ENCODE results near the gene HOOK2. TPM values are rescaled to one million over a fixed set of nuclear protein-coding genes. Genes with fewer than 3 reads are reported as not detected.
A peak's percentile ranks its signal among the peaks of the same experiment; 100 is the strongest.
"Not testable (repeated sequence)": the region's sequence is repeated elsewhere in the genome, so short reads cannot be mapped to it uniquely, and the experiment has no call there.

Gene HOOK2
- polyA plus RNA-seq, 10 donors: 15.9 to 42.5 (median 22.4) TPM

DNA sequence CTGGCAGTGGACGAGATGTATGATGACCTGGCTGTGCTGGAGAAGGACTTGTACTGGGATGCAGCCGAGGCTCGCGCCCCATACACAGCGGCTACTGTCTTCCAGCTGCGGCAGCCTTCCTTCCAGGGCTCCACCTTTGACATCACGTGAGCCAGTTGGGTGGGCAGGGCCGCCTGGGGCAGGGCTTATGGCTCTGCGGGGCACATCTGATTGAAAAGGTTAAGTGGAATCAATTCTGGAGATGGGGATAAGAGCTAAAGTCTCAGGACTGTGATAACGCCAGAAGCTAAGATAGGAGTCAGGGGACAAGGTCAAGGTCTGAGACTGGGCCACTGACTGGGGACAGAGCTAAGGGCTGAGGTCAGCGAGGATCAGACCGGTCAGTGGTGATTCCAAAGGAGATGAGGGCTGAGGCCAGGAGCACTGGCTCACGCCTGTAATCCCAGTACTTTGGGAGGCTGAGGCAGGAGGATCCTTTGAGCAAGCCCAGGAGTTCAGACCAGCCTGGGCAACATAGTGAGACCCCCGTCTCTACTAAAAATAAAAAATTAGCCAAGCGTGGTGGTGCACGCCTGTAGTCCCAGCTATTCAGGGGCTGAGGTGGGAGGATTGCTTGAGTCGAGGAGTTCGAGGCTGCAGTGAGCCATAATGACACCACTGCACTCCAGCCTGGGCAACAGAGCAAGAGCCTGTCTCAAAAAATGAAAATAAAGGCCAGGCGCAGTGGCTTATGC lies 19.0 kb downstream of the HOOK2 start:
- no peak for DNase-seq

DNA sequence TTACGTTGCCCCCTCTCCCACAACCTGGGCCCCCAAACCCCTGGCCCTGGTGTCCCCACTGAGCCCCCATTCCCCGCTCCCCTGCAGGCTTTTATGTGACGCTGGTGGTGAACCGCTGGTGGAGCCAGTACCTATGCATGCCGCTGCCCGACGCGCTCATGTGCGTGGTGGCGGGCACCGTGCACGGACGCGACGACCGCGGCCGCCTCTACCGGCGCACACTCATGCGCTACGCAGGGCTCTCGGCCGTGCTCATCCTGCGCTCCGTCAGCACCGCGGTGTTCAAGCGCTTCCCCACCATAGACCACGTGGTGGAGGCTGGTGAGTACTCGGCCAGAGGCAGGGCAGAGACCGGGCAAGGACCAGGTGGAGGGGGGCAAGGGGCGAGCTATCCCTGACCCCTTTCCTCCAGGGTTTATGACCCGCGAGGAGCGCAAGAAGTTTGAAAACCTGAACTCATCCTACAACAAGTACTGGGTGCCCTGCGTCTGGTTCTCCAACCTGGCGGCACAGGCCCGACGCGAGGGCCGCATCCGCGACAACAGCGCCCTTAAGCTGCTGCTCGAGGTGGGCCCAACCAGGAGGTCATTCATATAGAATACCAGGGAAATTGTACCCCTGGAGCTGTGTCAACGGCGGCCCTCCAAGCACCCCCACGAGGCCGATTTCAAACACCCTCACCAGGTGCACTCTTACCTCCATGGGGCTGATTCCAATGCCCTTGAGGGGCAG lies 20.7 kb downstream of the HOOK2 start:
- DNase-seq: no peak

DNA sequence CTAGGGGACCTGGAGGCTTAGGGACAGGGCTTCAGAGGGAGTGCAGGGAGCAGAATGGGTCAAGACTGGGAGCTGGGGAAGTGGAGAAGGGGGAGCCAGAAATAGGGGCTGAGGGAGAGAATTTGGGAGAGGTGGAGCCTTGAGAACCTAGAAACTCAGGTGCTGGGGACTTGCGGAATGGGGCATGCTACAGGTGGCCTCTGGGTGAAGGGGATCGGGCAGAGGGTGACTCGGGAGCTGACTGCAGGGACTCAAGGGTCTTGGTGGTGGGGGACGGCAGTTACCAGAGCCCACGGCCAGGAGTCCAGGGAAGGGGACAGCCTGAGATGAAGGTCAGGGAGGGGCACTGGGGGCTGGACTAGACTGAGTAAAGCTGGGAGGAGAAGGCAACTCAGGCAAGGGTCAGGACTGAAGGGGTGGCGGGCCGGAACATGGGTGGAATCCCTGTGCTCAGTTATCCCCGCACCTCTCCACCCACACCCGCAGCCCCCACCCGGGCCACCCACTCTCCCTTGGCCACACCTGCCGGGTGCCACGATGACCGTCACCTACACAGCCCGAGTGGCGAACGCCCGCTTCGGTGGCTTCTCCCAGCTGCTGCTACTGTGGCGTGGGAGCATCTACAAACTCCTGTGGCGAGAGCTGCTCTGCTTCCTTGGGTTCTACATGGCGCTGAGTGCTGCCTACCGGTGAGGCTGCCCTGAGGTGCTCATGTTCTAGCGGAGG lies 23.1 kb downstream of the HOOK2 start:
- no peak for DNase-seq

DNA sequence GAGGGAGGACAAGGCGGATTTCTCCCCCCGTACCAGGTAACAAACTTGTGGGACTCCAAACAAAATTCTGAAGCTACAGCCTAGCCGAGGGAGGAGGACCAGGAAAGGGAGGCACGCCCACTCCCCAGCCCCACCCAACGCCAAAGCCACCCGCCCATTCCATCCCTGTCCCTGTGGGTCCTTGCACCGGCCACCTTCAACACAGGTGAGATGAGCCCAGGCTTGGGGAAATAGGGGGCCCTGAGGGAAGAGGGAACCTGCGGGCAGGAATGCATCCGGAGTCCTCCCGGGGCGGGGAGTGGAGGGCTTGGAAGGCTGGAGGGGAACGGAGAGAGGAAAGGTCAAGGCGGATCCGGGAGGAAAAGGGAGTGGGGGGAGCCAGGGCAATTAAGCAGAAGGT lies 23.7 kb downstream of the HOOK2 start, which contains the start of gene BEST2:
TSS of gene BEST2 (plus strand) at position 157 of the 400 bp plus-strand sequence. CDS start 802 bp downstream, outside the sequence.
- DNase-seq: no peak

DNA sequence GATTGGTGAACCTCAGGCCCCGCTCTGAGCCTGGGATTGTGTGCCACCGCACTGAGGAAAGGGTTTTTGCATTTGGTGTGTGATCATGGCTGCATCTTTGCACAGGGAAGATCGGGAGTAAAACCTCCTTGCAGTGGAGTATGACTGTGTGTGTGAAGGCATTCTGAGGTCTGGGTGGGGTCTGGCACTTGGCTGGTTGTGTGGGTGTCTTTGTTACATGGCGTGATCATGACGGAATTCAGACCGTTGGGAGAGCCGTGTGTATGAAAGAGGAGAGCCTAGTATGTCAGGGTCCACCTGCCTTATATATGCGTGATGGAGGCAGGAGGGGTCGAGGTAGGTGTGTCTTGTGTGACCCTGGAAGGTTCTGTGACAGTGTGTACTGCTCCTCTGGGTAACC lies 24.5 kb downstream of the HOOK2 start:
- no peak for DNase-seq

DNA sequence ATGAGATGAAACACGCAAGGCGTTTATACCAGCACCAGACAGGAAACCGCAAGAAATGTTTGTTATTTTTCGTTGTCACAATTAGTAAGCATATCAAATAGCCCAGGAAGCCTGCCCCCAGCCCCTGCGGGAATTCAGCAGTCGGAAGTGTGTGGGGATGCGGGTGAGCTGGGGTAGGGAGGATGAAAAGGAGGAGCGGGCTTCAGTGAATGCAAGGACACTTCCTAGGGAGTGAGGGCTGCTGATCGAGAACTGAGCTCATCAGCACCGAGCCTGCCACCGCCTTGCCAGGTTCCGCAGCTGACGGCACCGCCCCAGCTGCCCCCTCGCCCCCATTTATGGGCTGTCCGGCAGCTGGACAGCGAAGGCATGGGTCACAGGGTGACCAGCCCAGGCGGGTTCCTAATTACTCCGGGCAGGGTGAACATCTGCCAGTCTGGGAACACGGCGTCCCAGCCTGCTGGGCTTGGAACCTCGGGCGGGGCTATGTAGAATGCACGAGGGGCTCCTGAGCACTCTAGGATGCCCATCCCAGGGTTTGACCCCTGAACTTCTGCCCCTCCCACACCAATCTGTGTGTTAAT lies 25.3 kb downstream of the HOOK2 start:
- no peak for DNase-seq

DNA sequence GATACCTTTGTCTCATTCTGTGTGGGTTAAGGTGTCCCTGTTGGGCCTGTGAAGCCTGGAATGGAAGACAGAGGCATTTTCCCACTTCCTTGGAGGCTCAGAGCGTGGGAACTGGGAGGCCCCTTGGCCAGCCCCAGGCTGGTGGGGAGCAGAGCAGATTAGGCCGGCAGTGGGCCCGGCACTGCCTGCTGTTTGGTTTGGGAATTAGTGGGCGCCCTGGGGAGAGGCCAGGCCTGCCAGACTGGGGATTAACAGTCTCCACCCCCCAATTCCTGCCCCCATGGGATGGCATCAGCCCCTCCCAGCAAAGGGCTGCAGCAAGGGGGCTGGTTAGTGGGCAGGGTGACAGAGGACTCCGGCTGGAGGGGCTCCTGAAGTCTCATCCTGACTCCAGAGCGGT lies 26.9 kb downstream of the HOOK2 start:
- DNase-seq: no peak

DNA sequence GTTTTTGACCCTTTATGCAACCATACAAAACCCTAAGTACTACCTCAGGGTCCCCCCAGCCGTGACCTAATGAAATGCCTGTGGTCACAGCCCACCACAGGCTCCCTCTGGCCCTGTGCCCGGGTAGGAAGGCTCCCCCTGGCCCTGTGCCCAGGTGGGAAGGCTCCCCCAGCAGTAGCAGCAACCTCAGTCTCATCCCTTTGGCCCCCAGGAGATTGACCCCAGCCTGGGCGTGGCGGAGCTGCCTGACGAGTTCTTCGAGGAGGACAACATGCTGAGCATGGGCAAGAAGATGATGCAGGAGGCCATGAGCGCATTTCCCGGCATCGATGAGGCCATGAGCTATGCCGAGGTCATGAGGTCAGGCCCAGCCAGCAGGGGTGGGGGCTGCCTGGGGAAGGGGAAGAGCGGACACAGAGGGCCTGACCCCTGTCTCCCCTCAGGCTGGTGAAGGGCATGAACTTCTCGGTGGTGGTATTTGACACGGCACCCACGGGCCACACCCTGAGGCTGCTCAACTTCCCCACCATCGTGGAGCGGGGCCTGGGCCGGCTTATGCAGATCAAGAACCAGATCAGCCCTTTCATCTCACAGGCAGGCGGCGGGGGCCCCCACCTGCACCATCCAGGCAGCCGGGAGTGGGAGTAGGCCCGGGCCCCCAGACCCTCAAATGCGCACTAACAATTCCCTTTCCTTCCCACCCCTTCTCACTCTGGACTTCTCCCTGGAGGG lies 30.0 kb downstream of the HOOK2 start:
- no peak for DNase-seq

DNA sequence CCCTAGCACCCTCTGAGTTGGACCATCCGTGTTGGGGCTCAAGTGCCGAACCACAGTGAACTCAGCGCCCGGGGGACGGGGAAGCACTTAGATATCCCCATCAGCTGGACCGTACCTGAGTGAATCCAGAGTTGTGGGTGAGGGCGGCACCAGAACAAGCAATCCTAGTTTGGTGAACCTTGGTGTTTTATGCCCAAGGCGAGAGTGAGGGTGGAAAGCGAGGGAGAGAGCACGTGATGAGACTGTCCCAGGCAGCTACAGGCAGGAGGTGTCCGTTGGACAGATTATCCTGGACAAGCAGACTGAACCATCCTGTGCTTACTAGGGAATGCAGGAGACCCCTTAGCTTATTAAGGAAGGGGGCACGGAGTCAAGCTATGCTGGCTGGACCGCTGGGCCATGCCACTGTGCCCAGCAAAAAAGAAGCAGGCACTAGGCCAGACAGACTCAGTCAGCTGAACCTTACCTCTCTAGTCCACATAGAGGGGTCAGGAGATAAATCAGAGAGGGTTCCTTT lies 37.5 kb downstream of the HOOK2 start:
- DNase-seq: no peak

DNA sequence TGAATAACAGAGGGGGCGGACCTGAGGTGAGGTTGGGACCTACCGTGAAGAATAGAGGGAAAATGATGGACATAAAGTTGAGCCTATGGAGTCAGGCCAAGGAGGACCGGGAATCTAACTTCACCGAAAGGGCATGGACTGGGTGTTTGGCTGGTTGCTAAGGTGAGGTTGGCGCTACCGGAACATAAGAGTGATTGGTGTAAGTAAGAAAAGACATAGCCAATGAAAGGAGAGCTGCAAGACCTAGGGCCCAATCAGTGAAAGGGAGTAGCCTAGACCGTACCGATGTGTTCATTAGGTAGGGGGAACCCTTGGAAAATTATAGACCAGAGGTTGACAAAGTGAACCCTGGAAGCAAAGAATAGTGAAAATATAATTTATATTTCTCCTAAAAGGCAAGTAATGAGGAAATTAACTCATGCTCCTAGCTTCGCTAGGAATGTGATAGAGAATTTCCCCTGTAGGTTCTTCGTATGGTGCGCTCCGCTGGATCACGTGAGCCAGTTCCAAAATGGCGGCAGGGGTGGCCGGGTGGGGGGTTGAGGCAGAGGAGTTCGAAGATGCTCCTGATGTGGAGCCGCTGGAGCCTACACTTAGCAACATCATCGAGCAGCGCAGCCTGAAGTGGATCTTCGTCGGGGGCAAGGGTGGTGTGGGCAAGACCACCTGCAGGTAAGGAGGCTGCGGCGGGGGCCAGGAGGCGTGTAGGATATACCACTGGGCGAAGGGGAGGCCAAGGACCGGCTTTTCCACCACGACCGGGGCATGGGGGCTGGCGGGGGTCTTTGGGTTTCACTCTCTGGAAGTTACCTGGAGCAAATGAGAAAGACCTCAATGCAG lies 38.1 kb downstream of the HOOK2 start, which contains the start of gene GET3:
TSS of gene GET3 (plus strand) at position 503 of the 840 bp plus-strand sequence. CDS start at position 512, 9 bp downstream.
- peak; percentile 95 to 100 (median 98) for DNase-seq

DNA sequence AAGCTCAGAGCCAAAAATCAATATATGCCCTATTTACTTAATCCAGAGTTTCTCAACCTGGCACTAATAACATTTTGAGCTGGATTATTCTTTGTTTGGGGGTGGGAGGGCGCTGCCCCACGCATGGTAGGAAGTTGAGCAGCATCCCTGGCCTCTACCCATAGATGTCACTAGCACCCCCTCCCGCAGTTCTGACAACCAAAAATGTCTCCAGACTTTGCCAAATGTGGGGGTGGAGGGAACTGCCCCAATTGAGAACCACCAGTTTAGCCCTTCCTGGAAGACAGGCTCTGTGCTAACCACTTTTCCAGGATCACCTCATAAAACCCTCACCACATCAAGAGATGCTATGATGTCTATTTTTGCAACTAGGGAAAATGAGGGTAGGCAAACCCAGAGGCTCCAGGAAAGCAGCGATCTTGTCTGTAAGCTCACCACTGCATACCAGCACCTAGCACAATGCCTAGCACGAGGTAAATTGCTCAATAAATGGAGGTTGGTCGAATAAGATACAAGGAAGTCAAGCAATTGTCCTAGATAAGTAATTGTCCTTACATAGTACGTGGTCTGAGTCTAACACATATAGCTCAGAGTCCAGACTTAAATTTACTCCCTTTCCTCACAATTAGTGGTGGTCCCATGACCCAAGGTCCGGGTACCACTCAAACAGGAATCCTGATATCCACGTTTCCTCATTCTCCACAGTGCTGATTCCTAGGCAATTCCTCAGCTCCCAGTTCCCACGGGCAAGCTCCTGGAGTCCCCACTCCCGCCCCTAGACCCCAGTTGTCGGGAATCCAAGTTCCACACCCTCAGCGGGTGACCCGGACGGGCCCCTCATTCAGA lies 41.8 kb downstream of the HOOK2 start:
- DNase-seq: peak in 1 of 3 donors; percentile 55

DNA sequence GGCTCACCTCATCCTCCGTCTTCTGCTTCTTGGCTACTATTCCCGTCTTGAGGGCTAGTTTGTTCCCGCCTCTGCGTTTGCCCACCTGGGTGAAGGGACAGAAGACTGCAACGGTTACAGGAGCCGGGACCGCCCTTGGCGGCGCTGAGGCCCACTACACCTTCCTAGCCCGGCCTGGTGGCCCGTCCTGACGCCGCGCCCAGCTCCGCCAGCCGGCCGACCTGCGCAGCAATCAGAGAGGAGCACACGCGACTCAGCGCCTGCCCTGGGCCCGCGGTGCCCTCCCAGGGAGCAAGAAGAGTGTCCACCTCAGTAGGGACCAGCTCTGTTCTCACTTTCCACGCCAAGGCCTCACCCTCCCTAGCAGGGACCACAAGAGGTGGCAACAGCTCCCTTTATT lies 44.0 kb downstream of the HOOK2 start:
- DNase-seq: no peak

DNA sequence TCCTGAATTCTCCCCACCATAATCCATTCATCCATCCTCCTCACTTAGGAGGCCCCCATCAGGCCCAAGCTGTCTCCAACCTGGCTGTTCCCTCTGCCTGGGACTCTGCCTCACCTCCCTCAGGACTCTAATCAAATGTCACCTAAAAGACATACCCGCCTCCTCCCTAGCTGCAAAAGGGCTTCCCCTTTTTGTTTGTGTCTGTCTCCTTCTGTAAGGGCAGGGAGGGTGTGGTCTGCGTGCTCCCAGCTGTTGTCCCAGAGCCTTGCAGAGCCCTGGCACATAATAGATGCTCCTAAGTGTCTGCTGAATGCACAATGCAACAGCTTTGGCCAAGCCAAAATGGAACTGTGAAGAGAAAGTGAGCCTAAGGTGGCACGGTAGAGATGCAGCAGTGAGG lies 45.3 kb downstream of the HOOK2 start:
- DNase-seq: no peak

DNA sequence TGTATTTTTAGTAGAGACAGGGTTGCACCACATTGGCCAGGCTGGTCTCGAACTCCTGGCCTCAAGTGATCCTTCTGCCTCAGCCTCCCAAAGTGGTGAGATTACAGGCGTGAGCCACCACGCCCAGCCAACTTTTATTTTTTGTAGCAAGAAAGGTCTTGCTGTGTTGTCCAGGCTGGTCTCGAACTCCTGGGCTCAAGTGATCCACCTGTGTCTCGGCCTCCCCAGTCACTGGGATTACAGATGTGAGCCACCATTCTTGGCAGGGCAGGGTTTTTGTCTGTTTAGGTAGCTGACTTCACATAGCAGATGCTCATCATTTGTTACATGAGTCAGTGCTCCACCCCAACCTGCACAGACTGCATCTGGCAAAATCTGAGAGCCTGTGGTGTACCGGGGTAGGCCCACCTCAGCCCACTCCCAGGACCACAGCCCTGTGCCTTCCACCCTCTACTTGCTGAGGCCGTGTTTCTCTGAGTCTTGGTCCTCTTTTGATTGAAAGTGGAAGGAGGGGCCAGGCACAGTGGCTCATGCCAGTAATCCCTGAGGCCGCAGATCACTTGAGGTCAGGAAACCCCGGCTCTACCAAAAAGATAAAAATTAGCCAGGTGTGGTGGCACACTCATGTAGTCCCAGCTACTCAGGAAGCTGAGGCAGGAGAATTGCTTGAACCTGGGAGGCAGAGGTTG lies 47.5 kb downstream of the HOOK2 start:
- no peak for DNase-seq

DNA sequence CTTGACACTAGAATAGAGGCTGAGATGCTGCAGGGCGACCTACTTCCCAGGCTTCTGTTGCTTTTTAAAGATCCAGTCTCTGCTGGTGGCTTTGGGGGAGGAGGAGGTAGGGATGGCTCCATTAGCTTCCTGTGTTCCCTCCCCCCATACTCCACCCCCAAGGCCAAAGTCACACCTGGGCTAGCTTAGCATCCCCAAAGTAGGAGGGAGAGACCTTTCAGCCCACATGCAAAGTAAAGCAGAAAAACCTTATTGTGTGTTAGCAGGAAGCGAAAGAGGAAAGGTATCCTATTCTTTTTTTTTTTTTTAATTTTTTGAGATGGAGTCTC lies 48.4 kb downstream of the HOOK2 start:
- no peak for DNase-seq

DNA sequence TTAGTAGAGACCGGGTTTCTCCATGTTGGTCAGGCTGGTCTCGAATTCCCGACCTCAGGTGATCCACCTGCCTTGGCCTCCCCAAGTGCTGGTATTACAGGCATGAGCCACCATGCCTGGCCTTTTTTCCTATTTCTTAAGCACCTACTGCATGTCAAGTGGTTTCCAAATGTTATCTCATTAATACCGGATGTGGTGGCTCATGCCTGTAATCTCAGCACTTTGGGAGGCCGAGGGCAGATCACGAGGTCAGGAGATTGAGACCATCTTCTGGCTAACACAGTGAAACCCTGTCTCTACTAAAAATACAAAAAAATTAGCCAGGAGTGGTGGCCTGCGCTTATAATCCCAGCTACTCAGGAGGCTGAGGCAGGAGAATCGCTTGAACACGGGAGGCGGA lies 49.7 kb downstream of the HOOK2 start:
- not testable (repeated sequence) for DNase-seq

DNA sequence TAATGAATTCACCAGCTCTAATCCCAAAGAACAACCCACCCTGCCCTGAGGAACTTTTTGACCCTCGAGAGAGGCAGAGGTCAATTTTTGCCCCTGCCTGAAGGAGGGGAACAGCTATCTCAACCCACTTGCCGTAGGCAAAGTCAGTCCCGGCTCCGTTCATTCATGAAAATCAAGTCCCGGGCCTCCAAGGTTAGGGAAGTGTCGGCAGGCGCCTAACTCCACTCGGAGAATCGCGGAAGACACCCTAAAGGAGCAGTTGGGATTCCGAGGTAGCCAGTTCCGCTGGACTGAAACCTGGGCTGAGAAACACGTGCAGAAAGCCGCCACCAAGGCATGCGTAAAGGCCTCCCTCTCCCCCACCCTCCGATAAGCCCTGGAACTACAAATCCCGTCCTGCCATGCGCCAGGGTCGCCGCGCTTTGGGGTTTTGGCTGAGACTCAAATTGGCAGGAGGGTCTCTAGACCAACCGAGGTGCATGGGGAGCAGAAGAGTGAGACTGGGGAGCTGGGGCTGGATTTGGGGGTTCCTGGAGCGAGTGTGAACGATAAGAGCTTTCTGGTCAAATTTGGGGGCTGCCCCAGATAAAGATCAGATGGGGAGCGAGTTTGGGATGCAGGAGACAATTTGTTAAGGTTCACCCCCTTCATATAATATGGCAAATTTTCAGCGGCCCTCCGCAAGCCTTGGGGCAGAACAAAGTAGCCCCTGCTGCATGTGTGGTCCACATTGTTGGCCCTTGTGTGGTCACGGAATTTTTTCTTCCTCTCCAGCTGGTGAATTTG lies 51.5 kb downstream of the HOOK2 start, which contains the start of gene TNPO2:
TSS of gene TNPO2 (minus strand) at position 292 of the 786 bp plus-strand sequence. CDS start 2,955 bp downstream, outside the sequence.
- peak in 2 of 3 donors; percentile 62 to 85 for DNase-seq

DNA sequence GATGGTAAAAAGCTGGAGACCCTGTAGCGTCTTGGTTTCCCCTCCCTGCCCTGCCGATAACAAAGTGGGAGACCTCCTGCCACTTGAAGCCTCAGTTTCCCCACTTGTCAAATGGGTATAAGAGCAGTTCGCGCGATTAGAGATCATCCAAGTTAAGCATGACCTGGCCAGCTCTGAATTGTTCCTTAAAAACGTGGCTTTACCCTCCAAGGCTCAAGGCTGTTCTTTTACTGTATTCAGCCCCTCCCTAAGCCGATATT lies 52.0 kb downstream of the HOOK2 start:
- no peak for DNase-seq
